GM19193 (cell line): ENCODE measurements around the gene GLYR1.

Experiments used
- POLR2A ChIP-seq: IDR thresholded peaks from 4 replicates; pipeline ENCODE4 v1.6.1; 2011; ENCODE audit not compliant: insufficient read depth, insufficient read length; ENCODE audit errors: extremely low read depth

GLYR1 gene

GRCh38 chr16:4846901-4847773 lies at the start of gene GLYR1, which contains the start of gene UBN1:
TSS of gene GLYR1 (minus strand) at chr16:4847288. CDS start at chr16:4847265, 23 bp downstream.
TSS of gene UBN1 (plus strand) at chr16:4847481. CDS start at chr16:4852918, 5,437 bp downstream.
- peak; percentile 92 for TF ChIP-seq POLR2A

GRCh38 chr16:4895366-4895765 lies 48.3 kb upstream of the GLYR1 start:
- no peak for TF ChIP-seq POLR2A

GRCh38 chr16:4894276-4895150 lies 47.4 kb upstream of the GLYR1 start:
- no peak for TF ChIP-seq POLR2A

- no peak for TF ChIP-seq POLR2A
These were observed 46.2 kb upstream of the GLYR1 start for GRCh38 chr16:4893103-4893862.

- no peak for TF ChIP-seq POLR2A
These were observed 45.4 kb upstream of the GLYR1 start for GRCh38 chr16:4892361-4893102.

- TF ChIP-seq POLR2A = no peak
These were observed 44.8 kb upstream of the GLYR1 start for GRCh38 chr16:4891886-4892216.

- no peak for TF ChIP-seq POLR2A
These were observed 44.2 kb upstream of the GLYR1 start for GRCh38 chr16:4891097-4891885.

- no peak for TF ChIP-seq POLR2A
These were observed 43.6 kb upstream of the GLYR1 start for GRCh38 chr16:4890686-4891085.

GRCh38 chr16:4890026-4890425 lies 42.9 kb upstream of the GLYR1 start:
- no peak for TF ChIP-seq POLR2A

- no peak for TF ChIP-seq POLR2A
These were observed 41.5 kb upstream of the GLYR1 start for GRCh38 chr16:4888428-4889135.

GRCh38 chr16:4886151-4886550 lies 39.1 kb upstream of the GLYR1 start:
- TF ChIP-seq POLR2A = no peak

- no peak for TF ChIP-seq POLR2A
These were observed 38.1 kb upstream of the GLYR1 start for GRCh38 chr16:4884972-4885874.
